WERI-Rb-1 (cell line): ENCODE data around the gene HHIP.

Source experiments
- DNase-seq: peaks from one replicate; pipeline ENCODE4 v3.0.0-alpha.2; 2020
- H3K27ac ChIP-seq: fragments of 250-450 bp; sonication (Bioruptor Pico); 2 replicates; pipeline ENCODE4 v1.5.1; 2020; ENCODE audit warnings: mild to moderate bottlenecking, moderate library complexity
- H3K27me3 ChIP-seq: fragments of 250-450 bp; sonication (Bioruptor Pico); 2 replicates; pipeline ENCODE4 v1.5.1; 2021; ENCODE audit warnings: mild to moderate bottlenecking, low read depth, moderate library complexity; ENCODE audit not compliant: insufficient read depth, severe bottlenecking
- H3K36me3 ChIP-seq: fragments of 250-450 bp; sonication (Bioruptor Pico); 2 replicates; pipeline ENCODE4 v1.5.1; 2020; ENCODE audit warnings: mild to moderate bottlenecking, moderate library complexity
- H3K4me3 ChIP-seq: 2 replicates; pipeline ENCODE4 v1.5.1; 2011; ENCODE audit warnings: low read depth, mild to moderate bottlenecking, control low read depth, low read length
- H3K9me3 ChIP-seq: fragments of 250-450 bp; sonication (Bioruptor Pico); 2 replicates; pipeline ENCODE4 v1.5.1; 2021; ENCODE audit warnings: mild to moderate bottlenecking, moderate library complexity; ENCODE audit not compliant: severe bottlenecking
- TF ChIP-seq, protein P1 (sequence below): IDR thresholded peaks from 2 replicates; pipeline ENCODE4 v1.5.1; 2011; ENCODE audit warnings: low read depth, mild to moderate bottlenecking, control low read depth, inconsistent platforms, low read length

HHIP gene

DNA sequence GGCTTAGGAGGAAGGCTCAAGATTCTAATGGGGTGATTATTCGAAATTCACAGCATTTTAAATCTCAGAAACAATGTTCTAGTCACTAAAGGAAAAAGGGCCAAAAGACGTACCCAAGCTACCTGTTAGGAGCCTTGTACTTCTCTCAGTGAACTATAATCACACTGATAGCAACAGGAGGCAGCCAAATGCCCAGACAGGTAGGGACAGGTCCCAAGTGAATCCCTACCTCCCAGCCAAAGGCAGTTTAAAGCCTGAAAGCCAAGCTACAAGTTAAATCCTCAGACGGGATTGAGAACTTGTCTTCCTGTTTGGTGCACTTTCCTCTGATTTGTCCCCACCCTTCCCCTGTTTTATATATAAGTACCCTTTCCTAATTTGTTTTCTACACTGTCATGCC, 24.3 kb upstream of the HHIP start:
- TF ChIP-seq, protein P1, sequence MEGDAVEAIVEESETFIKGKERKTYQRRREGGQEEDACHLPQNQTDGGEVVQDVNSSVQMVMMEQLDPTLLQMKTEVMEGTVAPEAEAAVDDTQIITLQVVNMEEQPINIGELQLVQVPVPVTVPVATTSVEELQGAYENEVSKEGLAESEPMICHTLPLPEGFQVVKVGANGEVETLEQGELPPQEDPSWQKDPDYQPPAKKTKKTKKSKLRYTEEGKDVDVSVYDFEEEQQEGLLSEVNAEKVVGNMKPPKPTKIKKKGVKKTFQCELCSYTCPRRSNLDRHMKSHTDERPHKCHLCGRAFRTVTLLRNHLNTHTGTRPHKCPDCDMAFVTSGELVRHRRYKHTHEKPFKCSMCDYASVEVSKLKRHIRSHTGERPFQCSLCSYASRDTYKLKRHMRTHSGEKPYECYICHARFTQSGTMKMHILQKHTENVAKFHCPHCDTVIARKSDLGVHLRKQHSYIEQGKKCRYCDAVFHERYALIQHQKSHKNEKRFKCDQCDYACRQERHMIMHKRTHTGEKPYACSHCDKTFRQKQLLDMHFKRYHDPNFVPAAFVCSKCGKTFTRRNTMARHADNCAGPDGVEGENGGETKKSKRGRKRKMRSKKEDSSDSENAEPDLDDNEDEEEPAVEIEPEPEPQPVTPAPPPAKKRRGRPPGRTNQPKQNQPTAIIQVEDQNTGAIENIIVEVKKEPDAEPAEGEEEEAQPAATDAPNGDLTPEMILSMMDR: no peak
- no peak for DNase-seq

DNA sequence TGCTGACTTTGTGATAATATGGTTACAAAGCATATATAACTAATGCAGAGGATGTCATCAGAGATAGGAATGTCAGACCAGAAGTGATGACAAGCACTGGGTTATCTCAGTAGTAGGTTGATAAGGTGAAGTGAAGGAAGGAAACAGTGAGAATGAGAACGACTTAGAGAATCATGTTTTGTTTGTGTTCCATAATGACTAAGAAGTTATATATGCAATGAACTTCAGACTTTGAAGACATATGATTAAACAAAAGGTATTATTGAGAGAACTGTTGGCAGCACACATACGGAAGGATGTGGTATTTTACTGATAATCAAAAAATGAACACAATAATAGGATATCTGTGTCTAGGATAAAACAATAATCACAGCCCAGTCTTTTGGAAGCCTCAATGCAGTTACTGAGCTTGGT, 18.3 kb upstream of the HHIP start:
- H3K4me3 ChIP-seq: no peak overlapping the region
- H3K27ac ChIP-seq: no peak overlapping the region
- H3K27me3 ChIP-seq: no peaks in the 10 kb centered on the region
- no peaks in the 10 kb centered on the region for H3K9me3 ChIP-seq
- TF ChIP-seq, protein P1: no peak
- no peaks in the 10 kb centered on the region for H3K36me3 ChIP-seq
- DNase-seq: no peak

More for the DNA sequence above, 24.3 kb upstream of the HHIP start:
- Histone ChIP-seq H3K4me3 (no peak overlapping the region), H3K27me3 (no peaks in the 10 kb centered on the region), H3K36me3 (no peaks in the 10 kb centered on the region), H3K27ac (no peak overlapping the region), H3K9me3 (peaks cover 2% of the 10 kb centered on the region)

DNA sequence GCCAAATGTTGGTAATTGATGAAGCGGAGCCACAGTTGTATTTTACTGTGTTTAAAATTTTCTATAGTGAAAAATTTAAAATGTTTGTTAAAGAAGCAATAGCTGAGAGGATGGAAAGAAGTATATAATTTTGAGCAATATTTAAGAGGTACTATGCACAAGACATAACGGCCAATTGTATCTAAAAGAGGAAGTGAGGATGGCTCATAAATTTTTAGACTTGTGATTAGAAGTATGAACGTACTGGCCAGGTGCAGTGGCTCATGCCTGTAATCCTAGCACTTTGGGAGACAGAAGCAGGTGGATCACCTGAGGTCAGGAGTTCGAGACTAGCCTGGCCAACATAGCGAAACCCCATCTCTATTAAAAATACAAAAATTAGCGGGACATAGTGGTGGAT, 12.7 kb upstream of the HHIP start:
- H3K36me3 ChIP-seq: no peaks in the 10 kb centered on the region
- H3K27ac ChIP-seq: no peak overlapping the region
- TF ChIP-seq, protein P1: no peak
- no peaks in the 10 kb centered on the region for H3K9me3 ChIP-seq
- no peak overlapping the region for H3K4me3 ChIP-seq
- no peaks in the 10 kb centered on the region for H3K27me3 ChIP-seq
- DNase-seq: no peak

DNA sequence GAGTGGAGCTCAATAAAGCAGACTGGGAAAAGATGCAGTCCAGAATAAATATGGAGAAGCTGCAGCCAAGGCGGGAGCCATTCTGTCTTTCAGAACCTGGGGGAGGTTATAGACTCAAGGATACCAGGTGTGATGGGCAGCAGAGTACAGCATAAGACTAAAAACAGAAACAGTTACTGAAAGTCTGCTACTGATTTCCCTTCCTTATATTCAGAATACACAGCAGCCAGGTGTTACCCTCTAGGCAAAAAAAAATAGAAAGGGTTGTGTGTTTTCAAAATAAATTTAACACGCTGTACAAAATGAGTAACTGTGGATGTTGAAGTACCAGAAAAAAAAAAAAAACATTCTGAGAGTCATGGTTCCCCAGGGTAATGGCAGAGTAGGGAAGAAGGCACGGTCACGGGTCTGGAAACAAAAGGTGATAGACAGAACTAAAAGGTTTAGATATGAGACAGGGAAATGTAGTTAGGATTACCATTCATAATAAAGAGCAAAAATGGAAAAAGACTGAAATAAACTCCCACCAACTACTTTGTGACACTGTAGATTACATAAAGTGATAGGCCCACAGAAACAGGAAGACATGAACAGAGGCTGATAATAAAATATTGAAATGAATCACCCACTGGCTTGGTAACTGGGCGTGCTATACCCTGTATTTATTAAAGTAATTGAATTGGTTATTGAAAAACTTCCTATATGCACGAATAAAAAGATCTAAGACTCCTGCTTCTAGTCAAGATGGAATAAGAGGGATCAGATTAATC, 10.8 kb upstream of the HHIP start:
- Histone ChIP-seq H3K4me3 (no peak overlapping the region), H3K27me3 (no peaks in the 10 kb centered on the region), H3K36me3 (no peaks in the 10 kb centered on the region), H3K9me3 (no peaks in the 10 kb centered on the region), H3K27ac (no peak overlapping the region)
- no peak for DNase-seq
- TF ChIP-seq, protein P1: no peak

DNA sequence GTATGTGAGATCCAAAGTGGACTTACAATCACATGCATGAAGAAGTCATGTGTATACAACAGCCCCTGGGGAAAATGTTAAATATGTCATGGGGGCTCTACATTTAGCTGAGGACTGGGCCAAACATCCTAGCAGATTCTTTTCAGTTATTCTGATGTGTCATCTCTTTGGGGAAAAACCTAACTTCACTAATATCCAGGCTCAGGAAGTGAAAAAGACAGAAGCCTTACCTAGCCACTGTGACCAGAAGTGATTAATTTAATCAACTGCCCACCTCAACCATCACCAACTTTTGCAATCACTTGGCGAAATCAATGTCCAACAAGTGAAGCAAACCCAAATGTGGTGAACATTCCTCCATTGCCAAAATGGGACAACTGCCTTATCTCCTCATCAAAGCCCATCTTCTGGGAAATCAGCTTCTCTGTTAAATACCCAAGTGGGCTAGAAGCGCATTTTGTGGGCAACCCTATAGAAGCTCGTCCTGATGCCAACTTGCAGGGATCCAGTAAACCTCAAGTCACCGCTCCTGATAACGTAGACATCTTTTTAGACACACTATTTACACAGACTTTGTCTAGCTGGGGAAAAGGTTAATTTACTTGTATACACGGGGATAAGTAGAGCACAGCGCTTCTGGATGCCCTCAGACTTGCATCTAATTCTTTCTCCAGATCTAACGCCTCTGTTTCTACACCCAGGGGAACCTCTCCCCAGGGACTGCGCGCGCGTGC, 1.4 kb upstream of the HHIP start:
- Histone ChIP-seq H3K27me3 (no peaks in the 10 kb centered on the region), H3K4me3 (no peak overlapping the region), H3K9me3 (no peaks in the 10 kb centered on the region), H3K27ac (no peak overlapping the region), H3K36me3 (peaks cover 4% of the 10 kb centered on the region; the same call in 1 of the 2 replicates)
- TF ChIP-seq, protein P1: no peak
- no peak for DNase-seq
